Epidermal melanocyte (primary cell): Measurements from ENCODE around the gene SKI.

ENCODE experiments used
- DNase-seq: peaks from one replicate; pipeline ENCODE4 v3.0.0; 2011; ENCODE audit warnings: low spot score; ENCODE audit not compliant: insufficient read length

The SKI gene

GRCh38 chr1:2274929-2275475 is 46.9 kb downstream of the SKI start:
- no peak for DNase-seq

DNA sequence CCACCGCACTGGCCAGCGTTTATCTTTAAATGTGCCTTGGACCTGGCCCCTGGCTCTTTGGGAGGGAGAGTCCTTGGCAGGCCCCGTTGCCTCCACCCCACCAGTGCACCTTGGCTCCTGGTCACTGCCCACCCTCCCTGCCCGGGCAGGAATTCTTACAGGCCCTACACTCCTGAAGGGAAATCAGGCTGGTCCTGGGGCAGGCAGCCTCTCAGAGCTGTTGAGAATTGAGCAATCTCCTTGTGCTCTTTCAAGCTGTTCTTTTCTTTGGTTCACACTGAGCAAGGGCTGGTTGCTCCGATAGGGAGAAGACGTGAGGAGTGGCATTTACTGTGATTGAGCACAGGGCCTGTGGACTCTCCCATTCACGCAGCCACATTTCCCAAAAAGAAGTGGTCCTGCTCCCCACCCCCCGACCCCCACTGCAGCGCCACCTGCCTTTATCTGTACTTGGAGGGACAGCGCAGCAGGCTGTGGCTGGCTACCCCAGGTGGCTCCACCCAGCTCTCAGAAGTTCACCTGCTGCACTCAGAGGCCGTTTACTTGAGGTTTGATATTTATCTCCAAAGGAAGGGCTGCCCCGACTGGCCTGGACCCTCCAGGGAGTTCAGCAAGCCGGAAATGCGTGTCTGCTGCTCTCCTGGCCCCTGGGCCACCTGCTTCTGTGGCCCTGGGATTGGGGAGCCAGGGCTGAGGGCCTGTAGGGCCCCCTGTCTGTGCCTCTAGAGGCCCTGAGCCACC is 47.8 kb downstream of the SKI start:
- DNase-seq, result no peak

- no peak for DNase-seq
Observed at GRCh38 chr1:2276803-2277580, 48.9 kb downstream of the SKI start.

GRCh38 chr1:2277741-2278488 is 49.8 kb downstream of the SKI start:
- DNase-seq, result no peak

DNA sequence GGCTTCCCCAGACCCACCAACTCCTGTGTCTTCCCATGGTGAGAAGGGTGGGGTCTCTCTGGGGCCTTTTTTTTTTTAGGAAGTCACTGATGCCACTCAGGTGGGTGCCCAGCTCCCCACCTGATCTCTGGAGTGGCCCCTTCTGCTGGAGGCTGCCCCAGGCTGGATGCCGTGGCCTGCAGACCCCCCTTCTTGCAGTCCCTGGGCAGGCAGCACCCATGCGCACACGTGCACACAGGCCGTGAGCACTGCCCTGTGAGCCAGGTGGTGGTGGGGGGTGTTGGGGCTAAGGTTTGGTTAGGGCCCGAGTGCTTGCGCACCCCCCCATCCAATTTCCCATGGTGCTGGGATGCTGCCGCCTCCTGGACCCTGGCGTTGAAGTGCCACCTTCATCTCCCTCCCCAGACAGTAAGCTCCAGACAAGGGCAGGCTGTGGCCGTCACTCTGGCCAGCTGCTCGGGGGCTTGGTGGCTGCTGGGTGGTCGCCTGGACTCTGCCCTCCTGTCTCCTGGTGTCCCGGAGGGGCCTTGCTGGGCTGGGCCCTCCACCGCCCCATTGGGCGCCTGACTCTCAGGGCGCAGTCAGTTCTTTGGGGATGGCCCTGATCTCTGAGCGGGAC is 50.6 kb downstream of the SKI start:
- DNase-seq, result no peak

DNA sequence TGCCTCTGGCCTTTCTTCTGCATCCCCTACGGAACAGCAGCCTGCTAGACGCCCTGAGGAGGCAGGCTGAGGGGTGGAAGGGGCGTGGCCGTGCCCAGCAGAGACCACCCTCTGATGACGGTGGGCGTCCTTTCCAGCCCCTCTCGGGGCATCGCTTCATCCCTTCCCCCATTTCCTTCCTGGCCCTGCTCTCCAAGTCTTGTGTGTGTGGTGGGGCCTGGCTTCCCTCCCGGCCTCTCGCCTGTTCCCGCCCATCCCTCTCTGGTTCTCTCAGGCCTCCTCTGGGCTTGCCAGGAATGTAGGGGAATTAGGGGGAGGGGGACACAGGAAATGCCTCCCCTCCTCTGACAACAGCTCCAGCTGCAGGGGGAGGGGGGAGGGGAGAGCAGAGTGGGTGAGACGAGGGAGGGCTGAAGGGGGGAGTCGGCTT is 51.1 kb downstream of the SKI start:
- peak; percentile 82 for DNase-seq

DNA sequence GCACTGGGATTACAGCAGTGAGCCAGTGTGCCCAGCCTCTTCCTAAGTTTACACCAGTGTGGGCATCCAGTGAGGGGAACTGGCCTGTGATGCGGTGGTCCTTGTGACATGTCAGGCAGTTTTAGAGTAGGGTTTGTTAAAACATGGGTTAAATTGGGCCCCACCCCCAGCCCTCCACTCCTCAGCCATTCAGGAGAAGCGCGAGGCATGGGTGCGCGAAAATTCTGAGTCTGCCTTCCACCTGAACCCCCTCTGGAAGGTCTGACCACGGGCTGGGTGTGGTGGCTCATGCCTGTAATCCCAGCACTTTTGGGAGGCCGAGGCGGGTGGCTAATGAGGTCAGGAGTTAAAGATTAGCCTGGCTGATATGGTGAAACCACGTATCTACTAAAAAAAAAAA is 51.7 kb downstream of the SKI start:
- DNase-seq, result no peak

GRCh38 chr1:2282556-2283270 is 54.6 kb downstream of the SKI start:
- no peak for DNase-seq

DNA sequence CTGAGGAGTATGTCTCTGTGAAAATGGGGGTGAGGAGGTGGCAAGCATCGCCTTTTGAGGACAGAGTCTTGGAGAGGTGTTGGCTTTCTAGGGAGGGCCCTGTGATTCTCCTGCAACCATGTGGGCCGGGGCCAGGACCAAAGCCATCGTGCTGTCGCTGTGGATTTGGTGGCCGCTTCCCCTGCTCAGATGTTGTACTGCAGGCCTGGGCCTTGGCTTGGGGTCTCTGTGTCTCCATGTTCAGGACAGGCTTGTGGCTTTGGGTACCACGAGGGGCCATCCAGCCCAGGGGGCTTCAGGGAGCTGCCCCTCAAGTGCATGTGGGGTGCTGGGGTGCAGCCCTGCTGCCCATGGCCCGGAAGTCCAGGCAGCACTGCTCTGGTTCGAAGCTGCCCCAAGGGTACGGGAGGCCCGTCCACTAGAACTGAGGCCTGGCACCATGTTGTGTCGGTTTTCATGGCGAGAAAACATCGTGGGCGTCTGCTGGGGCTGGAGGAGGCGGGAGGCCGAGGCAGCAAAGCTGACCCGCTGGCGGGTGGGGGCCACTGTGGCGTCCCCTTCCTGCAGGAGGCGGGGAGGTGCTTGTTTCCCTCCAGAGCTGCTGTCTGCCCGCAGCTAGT is 55.4 kb downstream of the SKI start:
- DNase-seq, result no peak

DNA sequence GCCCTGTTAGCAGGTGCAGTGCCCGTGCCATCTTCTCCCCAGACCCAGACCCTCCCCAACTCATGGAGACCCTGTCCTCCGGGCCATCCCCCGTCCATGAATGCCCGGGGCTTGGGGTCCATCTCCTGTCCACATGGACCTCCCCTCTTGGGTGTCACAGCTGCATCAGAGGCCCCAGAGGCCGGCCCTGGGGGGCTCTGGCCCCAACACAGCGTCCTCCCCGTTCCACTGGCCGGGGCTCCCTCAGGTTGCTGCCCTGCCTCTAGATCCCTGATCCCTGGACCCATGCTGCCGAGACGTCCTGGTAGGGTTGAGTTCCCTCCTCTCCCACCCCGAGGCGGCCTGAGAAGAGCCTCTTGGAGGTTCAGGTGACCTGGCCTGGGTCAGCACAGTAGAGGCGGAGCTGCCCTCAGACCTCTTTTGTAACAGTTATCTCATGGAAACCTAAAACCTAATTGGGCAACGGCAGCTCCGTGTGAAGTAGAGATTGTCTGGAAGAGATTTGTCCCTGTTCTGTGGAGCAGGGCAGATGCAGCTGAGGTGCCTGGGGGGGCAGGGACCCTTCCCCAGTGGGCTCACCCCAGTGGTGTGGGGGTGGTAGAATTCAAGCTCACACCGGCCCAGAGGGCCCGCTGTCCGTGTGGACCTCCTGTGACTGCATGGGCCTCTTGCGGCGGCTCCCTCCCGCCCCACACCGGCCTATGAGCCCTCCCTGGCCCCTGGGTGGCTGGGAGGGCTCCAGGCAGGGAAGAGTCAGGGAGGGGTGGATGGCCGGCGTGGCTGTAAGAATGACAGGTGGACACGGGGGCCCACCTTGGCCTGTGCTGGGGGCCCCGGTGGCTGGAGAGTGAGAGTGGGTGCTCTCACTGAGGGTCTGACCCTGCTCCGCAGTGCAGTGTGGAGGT is 56.1 kb downstream of the SKI start:
- DNase-seq, result no peak

DNA sequence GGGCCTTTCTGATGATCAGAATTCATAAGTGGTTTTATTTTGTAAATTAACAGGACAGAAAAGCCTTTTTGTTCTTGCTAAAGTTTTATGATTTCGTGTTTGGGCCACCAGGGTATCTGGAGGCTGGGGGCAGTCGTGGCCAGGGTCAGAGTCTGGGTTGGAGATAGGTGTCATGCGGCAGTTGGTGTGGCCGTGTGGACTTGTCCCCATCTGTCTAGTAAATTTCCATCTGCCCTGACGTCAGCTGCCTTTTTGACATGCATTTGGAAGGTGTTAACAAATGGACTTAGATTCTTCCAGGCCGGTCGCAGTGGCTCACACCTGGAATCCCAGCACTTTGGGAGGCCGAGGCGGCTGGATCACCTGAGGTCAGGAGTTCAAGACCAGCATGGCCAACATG is 56.8 kb downstream of the SKI start:
- no peak for DNase-seq

DNA sequence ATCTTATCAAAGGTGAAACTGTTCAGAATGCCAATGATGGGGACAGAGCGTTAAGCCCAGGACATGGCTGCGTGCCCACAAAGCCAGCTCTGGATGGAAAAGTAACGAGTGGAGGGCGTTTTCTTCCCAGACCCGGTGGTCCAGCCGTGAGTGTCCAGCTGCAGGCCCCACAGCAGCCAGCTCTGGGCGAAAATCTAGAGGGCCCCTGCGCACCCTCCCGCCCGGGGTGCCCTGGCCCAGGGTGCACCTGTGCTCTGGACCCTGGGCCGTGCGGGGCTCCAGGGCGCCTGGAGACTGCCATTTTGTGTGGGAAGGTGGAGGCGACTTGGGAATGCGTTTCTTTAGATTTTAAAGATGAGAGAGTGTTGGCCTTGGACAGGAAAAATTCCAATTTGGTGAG is 58.8 kb downstream of the SKI start:
- DNase-seq, result no peak

DNA sequence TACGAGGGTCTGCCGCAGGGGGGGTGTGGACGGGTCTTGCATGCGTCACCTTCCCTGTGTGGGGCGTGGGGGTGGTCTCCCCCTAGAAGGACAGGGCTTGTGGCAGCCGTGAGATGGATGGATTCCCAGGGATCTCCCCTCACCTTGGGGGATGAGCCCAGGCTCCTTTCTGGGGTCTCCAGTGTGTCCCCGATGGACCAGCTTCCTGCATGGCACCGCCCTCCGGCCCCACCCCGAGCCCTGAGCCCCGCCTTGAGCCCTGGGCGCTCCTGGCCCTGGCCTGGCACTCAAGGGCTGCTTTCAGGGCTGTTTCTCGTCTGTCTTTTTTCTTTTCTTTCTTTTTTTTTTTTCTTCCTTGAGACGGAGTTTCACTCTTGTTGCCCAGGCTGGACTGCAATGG is 59.5 kb downstream of the SKI start:
- DNase-seq, result no peak

- DNase-seq, result no peak
Observed at GRCh38 chr1:2288311-2288710, 60.2 kb downstream of the SKI start.

DNA sequence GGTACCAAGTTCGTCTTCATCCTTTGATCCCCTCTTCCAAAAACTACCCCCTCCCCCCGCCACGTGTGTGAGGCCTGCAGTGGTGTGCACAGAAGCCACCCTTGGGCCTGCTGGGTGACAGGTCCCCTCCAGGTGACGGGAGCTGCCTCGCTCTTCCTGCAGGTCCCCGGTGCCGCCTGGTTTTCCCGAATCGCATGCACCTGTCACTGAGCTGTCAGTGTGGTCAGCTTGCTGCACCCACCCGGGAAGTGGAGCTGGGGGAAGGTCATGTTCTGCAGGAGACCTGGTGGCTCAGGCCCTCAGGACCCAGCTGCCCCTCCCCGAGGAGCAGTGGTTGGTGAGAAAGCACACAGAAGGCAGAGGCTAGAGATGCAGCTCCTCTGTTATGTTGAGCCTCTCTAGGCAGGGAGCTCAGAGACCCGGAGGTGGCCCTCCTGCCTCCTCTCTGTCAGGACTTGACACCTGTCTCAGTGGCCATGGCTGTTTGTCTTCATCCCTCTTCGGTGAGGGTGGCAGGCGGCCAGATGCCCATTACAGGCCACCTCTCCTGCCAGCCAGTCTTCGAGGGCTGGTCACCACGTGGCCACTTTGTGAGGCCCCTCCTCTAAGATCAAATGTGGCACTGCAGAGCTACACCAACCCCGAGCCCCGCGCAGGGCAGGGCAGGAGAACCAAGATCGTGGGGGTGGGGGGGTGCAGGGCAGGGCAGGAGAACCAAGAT is 60.9 kb downstream of the SKI start:
- no peak for DNase-seq

GRCh38 chr1:2289607-2290006 is 61.5 kb downstream of the SKI start:
- no peak for DNase-seq

GRCh38 chr1:2290171-2290578 is 62.1 kb downstream of the SKI start:
- no peak for DNase-seq

DNA sequence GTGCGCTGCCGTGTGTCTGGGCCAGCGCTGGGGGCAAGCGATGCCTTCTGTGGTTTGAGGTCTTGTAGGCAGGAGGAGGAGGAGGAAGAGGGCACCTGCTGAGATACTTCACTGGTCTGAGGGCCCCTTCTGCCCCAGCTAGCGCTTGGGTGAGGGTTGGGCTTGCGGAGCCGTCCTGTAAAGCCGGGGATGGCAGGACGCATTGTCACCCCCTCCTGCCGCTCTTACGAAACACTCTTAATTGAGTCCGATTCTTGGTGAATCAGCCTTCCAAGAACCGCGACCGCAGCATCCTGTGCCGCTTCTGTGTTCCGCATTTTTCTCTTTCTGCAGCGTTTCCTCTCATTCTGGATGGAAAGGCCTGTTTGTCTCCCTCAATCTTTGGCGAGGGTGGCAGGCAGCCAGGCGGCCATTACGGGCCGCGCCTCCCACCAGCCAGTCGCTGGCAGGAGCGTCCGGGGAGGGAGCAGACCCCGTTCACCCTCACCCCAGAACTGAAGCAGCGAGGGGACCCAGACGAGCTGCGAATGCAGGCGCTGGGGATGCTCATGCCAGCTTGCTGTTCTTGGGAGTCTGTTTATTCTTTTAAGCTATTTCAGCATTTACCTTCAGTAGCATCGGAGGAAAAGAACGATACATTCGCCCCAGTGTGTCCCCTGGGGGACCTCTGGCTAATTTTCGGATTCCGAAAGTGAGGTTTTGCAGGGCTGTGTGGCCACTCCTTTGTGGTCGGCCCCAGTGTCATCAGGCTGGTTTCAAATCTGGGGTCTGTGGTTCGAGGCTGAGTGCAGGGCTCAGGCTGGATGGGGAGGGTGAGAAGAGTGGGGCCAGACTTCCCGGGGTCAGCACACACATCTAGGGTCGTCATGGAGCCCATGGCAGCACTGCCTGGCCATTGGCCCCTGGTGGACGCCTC is 62.7 kb downstream of the SKI start:
- DNase-seq, result peak; percentile 85
